Testis (tissue), 2 donors: ENCODE data around the gene PITPNC1.

ENCODE experiments used
- CTCF ChIP-seq, 3 experiments: fragments of 450-650 bp in 2 of 3; fragments of 200-600 bp in 1 of 3; sonication (generic) in 1 of 3; IDR thresholded peaks; one replicate each; pipeline ENCODE4 v1.5.1; 2016 to 2019; ENCODE audit warnings: antibody characterized with exemption in 3 of 3, mild to moderate bottlenecking in 2 of 3, moderate library complexity in 1 of 3
- POLR2A ChIP-seq: fragments of 450-650 bp; IDR thresholded peaks from one replicate; pipeline ENCODE4 v1.6.1; 2017; ENCODE audit warnings: antibody characterized with exemption, mild to moderate bottlenecking, moderate library complexity

GRCh38 chr17:67557921-67558320 lies 180.8 kb downstream of the PITPNC1 start:
- no peak for TF ChIP-seq CTCF (IDR thresholded peaks at IDR 0.05)
- TF ChIP-seq POLR2A: no peak
